Small intestine (tissue), 16 donors: ENCODE measurements around the gene UQCC5. TPM values are rescaled to one million over a fixed set of nuclear protein-coding genes. Genes with fewer than 3 reads are reported as not detected.
A peak's percentile ranks its signal among the peaks of the same experiment; 100 is the strongest.

ENCODE experiments used
- DNase-seq, 2 donors: peaks; one replicate each; pipeline versions ENCODE4 v3.0.0 to v3.0.0-alpha.2; 2013
- FAIRE-seq: peaks from 2 replicates; lab custom pipeline; 2012; peaks lifted over from hg19 to GRCh38; lab: Jason Lieb, UNC
- H3K27ac ChIP-seq, 3 donors: one replicate each; pipeline ENCODE4 v1.5.1; 2013; ENCODE audit warnings: low read length in 2 of 3, mild to moderate bottlenecking in 2 of 3, control low read depth in 1 of 3, inconsistent platforms in 1 of 3, low read depth in 1 of 3, moderate library complexity in 1 of 3
- H3K27me3 ChIP-seq, 3 donors: one replicate each; pipeline ENCODE4 v1.6.1; 2013; ENCODE audit warnings: low read length in 3 of 3, inconsistent platforms in 1 of 3; ENCODE audit not compliant: control insufficient read depth in 3 of 3, insufficient read depth in 3 of 3
- H3K36me3 ChIP-seq, 3 donors: one replicate each; pipeline ENCODE4 v1.6.1; 2013; ENCODE audit warnings: low read length in 3 of 3, inconsistent platforms in 1 of 3, low read depth in 1 of 3, mild to moderate bottlenecking in 1 of 3, moderate library complexity in 1 of 3; ENCODE audit not compliant: control insufficient read depth in 3 of 3, insufficient read depth in 2 of 3
- H3K4me1 ChIP-seq, 3 donors: one replicate each; pipeline ENCODE4 v1.6.1; 2013; ENCODE audit warnings: low read length in 2 of 3, inconsistent platforms in 1 of 3, low read depth in 1 of 3, mild to moderate bottlenecking in 1 of 3, moderate library complexity in 1 of 3; ENCODE audit not compliant: control insufficient read depth in 3 of 3, insufficient read depth in 2 of 3
- H3K4me3 ChIP-seq, 3 donors: one replicate each; pipeline ENCODE4 v1.5.1; 2013; ENCODE audit warnings: low read length in 3 of 3, control low read depth in 1 of 3, inconsistent platforms in 1 of 3, low read depth in 1 of 3, mild to moderate bottlenecking in 1 of 3, moderate library complexity in 1 of 3
- H3K9me3 ChIP-seq, 2 donors: one replicate each; pipeline ENCODE4 v1.6.1; 2013; ENCODE audit warnings: low read depth in 1 of 2, low read length in 1 of 2; ENCODE audit not compliant: control insufficient read depth in 2 of 2, insufficient read depth in 1 of 2
- WGBS, 3 donors: extraction: QIAGEN DNeasy Blood & Tissue Kit; methylation state at CpG; one replicate each; pipeline ENCODE4 v1.1.7; 2013; 5-methylcytosine and 5-hydroxymethylcytosine counted together
- long read RNA-seq, 10 donors: transcript quantifications; one replicate each; lab custom pipeline, GENCODE V29; 2026
- polyA plus RNA-seq, 4 donors: library from polyadenylated mRNA; stranded (reverse) in 3 of 4; unstranded in 1 of 4; fragments of 200-250 nt in 3 of 4; fragments of 120-200 nt in 1 of 4; gene quantifications; one replicate each; pipeline versions ENCODE4 v1.2.1 to v1.2.3, GENCODE V29; 2013
- donor health status: healthy with polysubstance abuse.
- donor health status: control.
- donor health status: control.
- donor health status: Bipolar disorder and iron deficiency.
- donor health status: healthy.

The UQCC5 gene
- 10 to 100 TPM in 3 of 4 donors, 1 to 10 TPM in 1; 8.9 to 38.9 (median 20.3) TPM for polyA plus RNA-seq
- long read RNA-seq, donor 1: 0 reads
- long read RNA-seq, donor 2, partial matches to known transcripts: 0 of 6 reads
- long read RNA-seq, donor 2, other reads (novel, unspliced or antisense): 0 of 6 reads
- long read RNA-seq, donor 3, transcript SMIM4-203 (2 exons, 1,770 nt): major isoform, 7 of 10 reads
- long read RNA-seq, donor 3, partial matches to known transcripts: 0 of 10 reads
- long read RNA-seq, donor 3, other reads (novel, unspliced or antisense): 0 of 10 reads
- long read RNA-seq, donor 4, partial matches to known transcripts: 0 of 1 reads
- long read RNA-seq, donor 4, other reads (novel, unspliced or antisense): 0 of 1 reads
- long read RNA-seq, donor 5, transcript SMIM4-201 (2 exons, 274 nt): major isoform, 5 of 9 reads
- long read RNA-seq, donor 5, partial matches to known transcripts: 0 of 9 reads
- long read RNA-seq, donor 5, other reads (novel, unspliced or antisense): 0 of 9 reads
- long read RNA-seq, donor 6, transcript SMIM4-203 (2 exons, 1,770 nt): major isoform, 13 of 15 reads
- long read RNA-seq, donor 6, partial matches to known transcripts: 0 of 15 reads
- long read RNA-seq, donor 6, other reads (novel, unspliced or antisense): 0 of 15 reads
- long read RNA-seq, donor 7: 0 reads
- long read RNA-seq, donor 8, partial matches to known transcripts: 0 of 1 reads
- long read RNA-seq, donor 8, other reads (novel, unspliced or antisense): 0 of 1 reads
- long read RNA-seq, donor 9, partial matches to known transcripts: 0 of 4 reads
- long read RNA-seq, donor 9, other reads (novel, unspliced or antisense): 0 of 4 reads
- long read RNA-seq, donor 10, transcript SMIM4-201 (2 exons, 274 nt): minor isoform, 9 of 32 reads
- long read RNA-seq, donor 10, transcript SMIM4-203 (2 exons, 1,770 nt): major isoform, 11 of 32 reads
- long read RNA-seq, donor 10, partial matches to known transcripts: 12 of 32 reads
- long read RNA-seq, donor 10, other reads (novel, unspliced or antisense): 0 of 32 reads

- Histone ChIP-seq H3K9me3 (no peaks in the 10 kb centered on the region), H3K36me3 (peaks cover 0 to 8% (median 0%) of the 10 kb centered on the region in 3 donors), H3K4me1 (peaks cover 5 to 21% (median 13%) of the 10 kb centered on the region in 3 donors), H3K4me3 (peak within 1 kb of the TSS; percentile 49 to 88 (median 68)), H3K27me3 (no peaks in the 10 kb centered on the region), H3K27ac (peak within 1 kb of the TSS; percentile 64 to 87 (median 83))
- FAIRE-seq (no peak), DNase-seq (peak; percentile 99)
- 0% methylated on average over 57 to 65 of the region's 65 CpGs for WGBS, 3 donors
Observed at GRCh38 chr3:52536369-52537164, at the start of gene UQCC5. Gene UQCC5 (plus strand): TSS chr3:52536605. CDS start chr3:52536756, 151 bp downstream.

GRCh38 chr3:52487050-52487787, 49.2 kb upstream of the UQCC5 start:
- Histone ChIP-seq H3K4me1 (no peaks in the 10 kb centered on the region), H3K9me3 (no peaks in the 10 kb centered on the region), H3K4me3 (no peak overlapping the region), H3K27me3 (no peaks in the 10 kb centered on the region), H3K27ac (no peak overlapping the region), H3K36me3 (peaks cover under 1 to 96% (median 17%) of the 10 kb centered on the region in 3 donors)
- FAIRE-seq: no peak
- no peak for DNase-seq
- WGBS, 3 donors: 93 to 95% (median 94%) methylated on average over 26 to 31 of the region's 31 CpGs

- FAIRE-seq: no peak
- Histone ChIP-seq H3K9me3 (no peaks in the 10 kb centered on the region), H3K4me3 (no peak overlapping the region), H3K4me1 (no peaks in the 10 kb centered on the region), H3K27me3 (no peaks in the 10 kb centered on the region), H3K36me3 (peaks cover 2 to 96% (median 22%) of the 10 kb centered on the region in 3 donors), H3K27ac (no peak overlapping the region)
- no peak for DNase-seq
- WGBS, 3 donors: 96 to 97% (median 97%) methylated on average over 58 to 59 of the region's 59 CpGs
Observed at GRCh38 chr3:52487788-52488691, 48.4 kb upstream of the UQCC5 start.

GRCh38 chr3:52488746-52489145, 47.7 kb upstream of the UQCC5 start:
- FAIRE-seq (no peak), DNase-seq (no peak)
- 91 to 96% (median 92%) methylated on average over 3 of the region's 3 CpGs for WGBS, 3 donors
- Histone ChIP-seq H3K4me3 (no peak overlapping the region), H3K4me1 (no peaks in the 10 kb centered on the region), H3K36me3 (peaks cover 2 to 96% (median 22%) of the 10 kb centered on the region in 3 donors), H3K9me3 (no peaks in the 10 kb centered on the region), H3K27ac (no peak overlapping the region), H3K27me3 (no peaks in the 10 kb centered on the region)

GRCh38 chr3:52489453-52489852, 47.0 kb upstream of the UQCC5 start:
- DNase-seq: no peak
- Histone ChIP-seq H3K4me1 (no peaks in the 10 kb centered on the region), H3K9me3 (no peaks in the 10 kb centered on the region), H3K4me3 (no peak overlapping the region), H3K27me3 (no peaks in the 10 kb centered on the region), H3K36me3 (peaks cover 2 to 99% (median 22%) of the 10 kb centered on the region in 3 donors), H3K27ac (no peak overlapping the region)
- 95% methylated on average over 16 to 18 of the region's 18 CpGs for WGBS, 3 donors
- FAIRE-seq: no peak

- no peak for DNase-seq
- no peaks in the 10 kb centered on the region for H3K27me3 ChIP-seq
- no peaks in the 10 kb centered on the region for H3K4me1 ChIP-seq
- no peak for FAIRE-seq
- no peaks in the 10 kb centered on the region for H3K9me3 ChIP-seq
- H3K36me3 ChIP-seq: peaks cover 2 to 92% (median 22%) of the 10 kb centered on the region in 3 donors
- WGBS, 3 donors: 80 to 91% (median 88%) methylated on average over 22 of the region's 22 CpGs
- peak overlapping the region in 1 of 3 donors; percentile 6 for H3K27ac ChIP-seq
- no peak overlapping the region for H3K4me3 ChIP-seq
Observed at GRCh38 chr3:52490035-52490938, 46.1 kb upstream of the UQCC5 start.
